NCI-H748 treated with DMSO at 0.1 percent for 48 hours (cell line): Measurements from ENCODE around the gene SNX7.

Experiments used
- DNase-seq: peaks from one replicate; lab custom pipeline; 2025; lab: John Stamatoyannopoulos, UW

The SNX7 gene

GRCh38 chr1:98698625-98699024 is 37.1 kb downstream of the SNX7 start:
- no peak for DNase-seq

- no peak for DNase-seq
These were observed 38.7 kb downstream of the SNX7 start for GRCh38 chr1:98700228-98700627.

- DNase-seq = no peak
These were observed 41.5 kb downstream of the SNX7 start for GRCh38 chr1:98702976-98703375.

GRCh38 chr1:98704474-98704873 is 43.0 kb downstream of the SNX7 start:
- no peak for DNase-seq

GRCh38 chr1:98704971-98705370 is 43.5 kb downstream of the SNX7 start:
- no peak for DNase-seq

- no peak for DNase-seq
These were observed 44.1 kb downstream of the SNX7 start for GRCh38 chr1:98705591-98705990.

DNA sequence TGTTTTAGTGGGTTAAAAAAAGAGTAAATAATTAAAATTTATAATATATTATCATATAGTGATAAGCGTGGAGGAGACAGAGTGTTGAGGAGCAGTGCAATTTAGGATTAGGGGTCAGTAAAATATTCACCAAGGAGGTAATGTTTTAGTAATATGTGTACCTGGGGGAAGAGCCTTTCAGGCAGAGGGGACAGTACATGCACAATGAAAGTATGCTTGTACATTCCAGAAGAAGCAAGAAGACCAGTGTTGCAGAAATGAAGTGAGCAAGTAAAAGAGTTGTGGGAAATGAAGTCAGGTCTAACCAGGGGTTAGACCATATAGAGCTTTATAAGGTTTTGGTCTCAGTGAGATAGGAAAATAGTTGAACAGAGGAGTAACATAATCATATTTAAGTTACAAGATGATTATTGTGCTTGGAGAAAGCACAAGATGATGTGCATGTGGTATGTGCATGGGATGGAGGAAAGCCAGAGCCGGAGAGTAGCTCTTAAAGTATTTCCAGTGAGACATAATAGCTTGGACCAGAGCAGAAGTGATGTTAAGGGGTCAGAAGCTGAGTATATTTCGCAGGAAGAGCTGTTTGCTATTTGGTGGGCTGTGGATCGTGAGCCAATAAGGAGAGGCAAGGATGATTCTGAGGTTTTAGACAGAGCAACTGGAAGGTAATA is 44.8 kb downstream of the SNX7 start:
- no peak for DNase-seq

- DNase-seq = no peak
These were observed 46.0 kb downstream of the SNX7 start for GRCh38 chr1:98707556-98707955.

- no peak for DNase-seq
These were observed 48.4 kb downstream of the SNX7 start for GRCh38 chr1:98709906-98710305.

- no peak for DNase-seq
These were observed 62.1 kb downstream of the SNX7 start for GRCh38 chr1:98723574-98723973.

- DNase-seq = no peak
These were observed 71.7 kb downstream of the SNX7 start for GRCh38 chr1:98732985-98733781.

- no peak for DNase-seq
These were observed 72.2 kb downstream of the SNX7 start for GRCh38 chr1:98733782-98734112.

- no peak for DNase-seq
These were observed 74.2 kb downstream of the SNX7 start for GRCh38 chr1:98735756-98736155.

DNA sequence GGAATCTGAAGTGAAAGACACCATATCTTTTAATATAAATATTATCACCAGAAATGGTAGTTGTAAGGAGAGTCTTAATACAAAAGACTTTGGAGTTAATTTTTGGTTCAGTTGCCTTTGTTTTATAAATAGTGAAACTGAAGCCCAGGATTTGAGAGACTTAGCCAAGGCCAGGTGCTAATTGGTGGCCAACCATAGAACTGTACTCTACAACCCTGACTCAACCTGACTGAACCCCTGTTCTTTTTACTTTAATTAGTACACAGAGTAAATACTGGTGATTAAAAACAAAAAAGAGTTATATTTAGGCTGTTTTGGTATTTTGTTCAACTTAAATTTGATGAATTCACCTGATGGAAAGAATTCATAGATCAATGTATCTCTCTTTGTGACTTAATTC is 76.3 kb downstream of the SNX7 start:
- no peak for DNase-seq

GRCh38 chr1:98739762-98740161 is 78.2 kb downstream of the SNX7 start:
- DNase-seq = no peak

GRCh38 chr1:98741164-98741563 is 79.6 kb downstream of the SNX7 start:
- no peak for DNase-seq

- DNase-seq = no peak
These were observed 87.7 kb downstream of the SNX7 start for GRCh38 chr1:98749152-98749756.

GRCh38 chr1:98754176-98754575 is 92.7 kb downstream of the SNX7 start:
- DNase-seq = no peak

- no peak for DNase-seq
These were observed 99.8 kb downstream of the SNX7 start for GRCh38 chr1:98761219-98761865.

DNA sequence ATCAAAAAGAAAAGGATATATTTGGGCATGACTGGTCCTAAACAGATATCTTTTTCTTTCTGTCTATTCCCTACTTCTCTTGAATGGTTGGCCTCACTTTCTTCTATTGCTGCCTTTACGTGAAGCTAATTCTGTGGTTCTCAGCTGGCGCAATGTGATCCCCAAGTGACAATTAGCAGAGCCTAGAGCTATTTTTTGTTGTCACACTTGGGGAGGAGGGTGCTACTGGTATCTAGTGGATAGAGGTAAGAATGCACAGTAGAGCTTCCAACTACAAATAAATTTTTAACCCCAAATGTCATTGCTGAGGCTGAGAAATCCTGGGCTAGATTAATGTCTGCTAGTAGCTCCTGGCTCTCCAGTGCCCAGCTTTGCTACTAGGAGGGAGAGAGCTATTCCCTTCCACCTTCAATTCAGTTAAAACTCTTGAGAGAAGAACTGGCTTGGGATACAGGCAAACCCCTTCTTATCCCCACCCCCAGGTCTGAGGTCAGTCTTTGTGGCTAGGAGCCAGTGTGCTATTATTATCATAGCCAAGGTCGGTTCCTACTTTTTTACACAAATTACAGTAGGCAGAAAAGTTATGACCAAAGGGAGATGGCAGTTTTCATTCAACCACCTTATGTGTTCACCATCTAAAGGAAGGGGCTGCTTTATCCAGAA is 102.1 kb downstream of the SNX7 start:
- no peak for DNase-seq

DNA sequence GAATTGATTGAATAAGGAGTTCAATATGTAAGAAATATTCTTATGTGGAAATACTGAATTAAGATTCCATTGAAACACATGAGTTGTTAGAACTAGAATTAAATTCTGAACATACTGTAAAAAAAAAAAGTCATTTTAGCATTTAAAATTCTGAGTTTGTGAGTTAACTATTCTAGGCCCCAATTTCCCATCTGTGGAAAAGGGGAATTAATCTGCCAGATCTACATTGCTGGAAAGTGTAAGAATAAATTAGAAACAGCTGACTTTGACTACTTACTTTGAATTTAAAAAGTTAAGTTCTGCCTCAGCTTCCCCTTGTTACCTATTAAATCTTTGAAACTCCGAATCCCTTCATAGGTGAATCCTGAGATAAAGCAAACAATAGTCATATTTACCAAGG is 103.0 kb downstream of the SNX7 start:
- no peak for DNase-seq

DNA sequence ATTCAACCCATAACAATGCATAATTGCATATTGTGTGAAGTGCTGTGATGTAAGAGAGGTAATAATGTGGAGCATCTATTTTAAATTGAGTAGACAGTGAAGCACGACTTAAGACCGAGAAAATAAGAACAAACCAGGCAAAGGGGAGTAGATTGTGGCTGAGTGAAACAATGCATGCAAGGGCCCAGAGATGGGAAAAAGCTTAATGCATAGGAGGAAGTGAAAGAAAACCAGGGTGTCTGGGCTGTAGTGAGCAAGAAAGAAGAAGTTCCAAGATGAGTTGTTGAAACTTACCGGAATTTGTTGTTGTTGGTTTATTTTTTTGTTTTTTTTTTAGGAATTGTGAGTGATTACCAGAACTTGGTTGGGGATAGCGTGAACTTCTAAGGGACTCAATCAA is 104.7 kb downstream of the SNX7 start:
- no peak for DNase-seq
